Smooth muscle cell of the coronary artery (primary cell): ENCODE data around the gene TDRD10. TPM values are rescaled to one million over a fixed set of nuclear protein-coding genes. Genes with fewer than 3 reads are reported as not detected.

Experiments used
- total RNA-seq: library from RNA; depleted of rRNA; stranded (reverse); fragments of >200 nt; gene quantifications from 2 replicates; pipeline ENCODE4 v1.2.3, GENCODE V29; 2014; ENCODE audit warnings: low replicate concordance

Gene TDRD10
- total RNA-seq = not detected in 2 replicates

GRCh38 chr1:154502066-154502743 lies at the start of gene TDRD10, which contains the start of gene SHE:
TSS of gene TDRD10 (plus strand) at chr1:154502219. CDS start at chr1:154506904, 4,685 bp downstream.
TSS of gene SHE (minus strand) at chr1:154502412. CDS start at chr1:154502026, 386 bp downstream.

GRCh38 chr1:154557939-154558719 lies 56.1 kb downstream of the TDRD10 start, which contains the start of gene UBE2Q1:
TSS of gene UBE2Q1 (minus strand) at chr1:154558662. CDS start at chr1:154558553, 109 bp downstream.

GRCh38 chr1:154567386-154568156 lies 65.6 kb downstream of the TDRD10 start, which contains the start of gene CHRNB2:
TSS of gene CHRNB2 (plus strand) at chr1:154567778. CDS start at chr1:154568045, 267 bp downstream.

Other genes starting within 250 kb of the TDRD10 start
- gene HAX1, start 229.6 kb upstream of the TDRD10 start, total RNA-seq = 70.4 and 120 TPM in 2 replicates
- 0.12 and 0.15 TPM in 2 replicates for gene AQP10, start 181.1 kb upstream of the TDRD10 start, total RNA-seq
- 112 and 199 TPM in 2 replicates for gene ATP8B2, start 176.7 kb upstream of the TDRD10 start, total RNA-seq
- gene IL6R, start 96.9 kb upstream of the TDRD10 start, total RNA-seq = 1.1 and 12.5 TPM in 2 replicates
- gene SHE, start 193 bp downstream of the TDRD10 start, total RNA-seq = under 0.01 and 0.12 TPM in 2 replicates
- 21.9 and 50.7 TPM in 2 replicates for gene UBE2Q1, start 56.4 kb downstream of the TDRD10 start, total RNA-seq
- 0.23 TPM in 1 of 2 replicates, not detected in the other for gene CHRNB2, start 65.6 kb downstream of the TDRD10 start, total RNA-seq
- gene ADAR, start 106.0 kb downstream of the TDRD10 start, total RNA-seq = 51.1 and 64.6 TPM in 2 replicates